Measurements from ENCODE around the gene STARD3. TPM values are rescaled to one million over a fixed set of nuclear protein-coding genes. Genes with fewer than 3 reads are reported as not detected.

Gene STARD3
- total RNA-seq, 1 donor from 2014 or later = 51.2 TPM

GRCh38 chr17:39598047-39598481 is 38.9 kb upstream of the STARD3 start:
- no peak overlapping the region for H3K4me3 Mint-ChIP-seq (ENCODE audit: unreplicated experiment)
- FAIRE-seq (no peak), DNase-seq (ENCODE audit: low read depth) (no peak)
- Histone ChIP-seq H3K36me3 (ENCODE audit: insufficient read depth, low read length) (no peaks in the 10 kb centered on the region), H3K9ac (ENCODE audit: low read length) (no peak overlapping the region), H3K9me3 (ENCODE audit: insufficient read depth, low read depth, low read length) (no peaks in the 10 kb centered on the region), H3K27ac (ENCODE audit: low read depth, low read length) (no peak overlapping the region), H2AFZ (ENCODE audit: low read depth, low read length) (no peak overlapping the region), H3K79me2 (ENCODE audit: insufficient read depth, low read length) (no peaks in the 10 kb centered on the region), H3K4me2 (ENCODE audit: low read length) (no peak overlapping the region), H3K4me1 (ENCODE audit: insufficient read depth, low read length) (no peaks in the 10 kb centered on the region), H4K20me1 (ENCODE audit: insufficient read depth, low read length) (peaks cover 34% of the 10 kb centered on the region), H3K27me3 (ENCODE audit: insufficient read depth, low read length) (peaks cover 91% of the 10 kb centered on the region), H3K4me3 (ENCODE audit: insufficient read depth, low read depth, low read length) (no peak overlapping the region)
- H3K4me1 Mint-ChIP-seq (ENCODE audit: low read depth, unreplicated experiment) = peaks cover 1% of the 10 kb centered on the region
- peaks cover 7% of the 10 kb centered on the region for H3K9me3 Mint-ChIP-seq (ENCODE audit: unreplicated experiment)
- H3K27me3 Mint-ChIP-seq (ENCODE audit: low read depth, unreplicated experiment) = peaks cover 94% of the 10 kb centered on the region
- peaks cover 3% of the 10 kb centered on the region for H3K36me3 Mint-ChIP-seq (ENCODE audit: low read depth, unreplicated experiment)
- TF ChIP-seq EZH2 (IDR thresholded peaks at IDR 0.05; ENCODE audit: insufficient read depth, low read length) = no peak
- TF ChIP-seq, protein P1, sequence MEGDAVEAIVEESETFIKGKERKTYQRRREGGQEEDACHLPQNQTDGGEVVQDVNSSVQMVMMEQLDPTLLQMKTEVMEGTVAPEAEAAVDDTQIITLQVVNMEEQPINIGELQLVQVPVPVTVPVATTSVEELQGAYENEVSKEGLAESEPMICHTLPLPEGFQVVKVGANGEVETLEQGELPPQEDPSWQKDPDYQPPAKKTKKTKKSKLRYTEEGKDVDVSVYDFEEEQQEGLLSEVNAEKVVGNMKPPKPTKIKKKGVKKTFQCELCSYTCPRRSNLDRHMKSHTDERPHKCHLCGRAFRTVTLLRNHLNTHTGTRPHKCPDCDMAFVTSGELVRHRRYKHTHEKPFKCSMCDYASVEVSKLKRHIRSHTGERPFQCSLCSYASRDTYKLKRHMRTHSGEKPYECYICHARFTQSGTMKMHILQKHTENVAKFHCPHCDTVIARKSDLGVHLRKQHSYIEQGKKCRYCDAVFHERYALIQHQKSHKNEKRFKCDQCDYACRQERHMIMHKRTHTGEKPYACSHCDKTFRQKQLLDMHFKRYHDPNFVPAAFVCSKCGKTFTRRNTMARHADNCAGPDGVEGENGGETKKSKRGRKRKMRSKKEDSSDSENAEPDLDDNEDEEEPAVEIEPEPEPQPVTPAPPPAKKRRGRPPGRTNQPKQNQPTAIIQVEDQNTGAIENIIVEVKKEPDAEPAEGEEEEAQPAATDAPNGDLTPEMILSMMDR (IDR thresholded peaks at IDR 0.05; ENCODE audit: insufficient read depth, low read depth, low read length) = no peak
- H3K27ac Mint-ChIP-seq (ENCODE audit: unreplicated experiment) = no peak overlapping the region

GRCh38 chr17:39598630-39599003 is 38.3 kb upstream of the STARD3 start:
- TF ChIP-seq, protein P1 (IDR thresholded peaks at IDR 0.05; ENCODE audit: insufficient read depth, low read depth, low read length) = no peak
- TF ChIP-seq EZH2 (IDR thresholded peaks at IDR 0.05; ENCODE audit: insufficient read depth, low read length) = peak; percentile 58
- Histone ChIP-seq H3K4me1 (ENCODE audit: insufficient read depth, low read length) (no peaks in the 10 kb centered on the region), H3K79me2 (ENCODE audit: insufficient read depth, low read length) (no peaks in the 10 kb centered on the region), H3K4me3 (ENCODE audit: insufficient read depth, low read depth, low read length) (no peak overlapping the region), H3K36me3 (ENCODE audit: insufficient read depth, low read length) (no peaks in the 10 kb centered on the region), H2AFZ (ENCODE audit: low read depth, low read length) (no peak overlapping the region), H3K27me3 (ENCODE audit: insufficient read depth, low read length) (peaks cover 92% of the 10 kb centered on the region), H3K4me2 (ENCODE audit: low read length) (no peak overlapping the region), H3K27ac (ENCODE audit: low read depth, low read length) (no peak overlapping the region), H3K9ac (ENCODE audit: low read length) (no peak overlapping the region), H4K20me1 (ENCODE audit: insufficient read depth, low read length) (peaks cover 31% of the 10 kb centered on the region), H3K9me3 (ENCODE audit: insufficient read depth, low read depth, low read length) (no peaks in the 10 kb centered on the region)
- Mint-ChIP-seq H3K36me3 (ENCODE audit: low read depth, unreplicated experiment) (peaks cover 3% of the 10 kb centered on the region), H3K4me1 (ENCODE audit: low read depth, unreplicated experiment) (peaks cover 1% of the 10 kb centered on the region), H3K9me3 (ENCODE audit: unreplicated experiment) (peaks cover 4% of the 10 kb centered on the region), H3K4me3 (ENCODE audit: unreplicated experiment) (no peak overlapping the region), H3K27me3 (ENCODE audit: low read depth, unreplicated experiment) (peaks cover 94% of the 10 kb centered on the region), H3K27ac (ENCODE audit: unreplicated experiment) (no peak overlapping the region)
- no peak for FAIRE-seq
- no peak for DNase-seq (ENCODE audit: low read depth)

DNA sequence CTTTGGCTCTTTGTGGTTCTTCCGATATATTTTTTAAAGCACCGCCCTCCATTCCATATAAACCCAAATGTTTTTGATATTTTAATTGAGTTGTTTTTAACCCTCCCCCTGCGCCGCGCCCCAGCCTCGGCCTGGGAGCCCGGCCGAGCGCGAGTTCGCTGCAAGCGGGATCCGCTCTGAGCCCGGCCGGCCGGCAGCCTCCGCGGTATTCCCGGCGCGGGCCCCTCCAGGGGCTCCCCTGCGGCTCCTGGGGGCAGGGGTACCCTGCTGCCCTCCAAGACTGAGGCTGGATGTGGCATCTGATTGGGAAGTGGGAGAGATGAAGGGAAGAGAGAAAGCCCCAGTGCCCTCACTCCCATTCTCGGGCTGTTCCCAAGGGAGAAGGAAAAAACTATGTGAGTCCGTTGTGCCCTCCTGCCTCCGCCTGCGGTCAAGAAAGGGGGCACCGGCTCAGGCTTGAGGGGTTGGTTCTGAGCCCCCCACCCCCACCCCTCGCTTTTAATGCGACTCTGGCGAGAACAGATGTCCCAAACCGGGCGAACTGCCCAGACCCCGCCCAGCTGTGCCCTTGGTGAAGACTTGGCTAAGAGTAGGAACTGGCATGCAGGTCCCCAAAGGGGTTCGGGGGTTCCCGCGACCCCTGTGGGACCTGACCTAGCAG is 37.8 kb upstream of the STARD3 start:
- Histone ChIP-seq H3K4me3 (ENCODE audit: insufficient read depth, low read depth, low read length) (no peak overlapping the region), H3K9ac (ENCODE audit: low read length) (no peak overlapping the region), H2AFZ (ENCODE audit: low read depth, low read length) (no peak overlapping the region), H3K27me3 (ENCODE audit: insufficient read depth, low read length) (peaks cover 93% of the 10 kb centered on the region), H3K9me3 (ENCODE audit: insufficient read depth, low read depth, low read length) (no peaks in the 10 kb centered on the region), H3K4me1 (ENCODE audit: insufficient read depth, low read length) (no peaks in the 10 kb centered on the region), H3K27ac (ENCODE audit: low read depth, low read length) (no peak overlapping the region), H3K4me2 (ENCODE audit: low read length) (no peak overlapping the region), H4K20me1 (ENCODE audit: insufficient read depth, low read length) (peaks cover 31% of the 10 kb centered on the region), H3K36me3 (ENCODE audit: insufficient read depth, low read length) (no peaks in the 10 kb centered on the region), H3K79me2 (ENCODE audit: insufficient read depth, low read length) (no peaks in the 10 kb centered on the region)
- DNase-seq (ENCODE audit: low read depth) (no peak), FAIRE-seq (no peak)
- Mint-ChIP-seq H3K4me3 (ENCODE audit: unreplicated experiment) (no peak overlapping the region), H3K27ac (ENCODE audit: unreplicated experiment) (no peak overlapping the region), H3K36me3 (ENCODE audit: low read depth, unreplicated experiment) (peaks cover 3% of the 10 kb centered on the region), H3K27me3 (ENCODE audit: low read depth, unreplicated experiment) (peaks cover 91% of the 10 kb centered on the region), H3K9me3 (ENCODE audit: unreplicated experiment) (peaks cover 4% of the 10 kb centered on the region), H3K4me1 (ENCODE audit: low read depth, unreplicated experiment) (peaks cover 1% of the 10 kb centered on the region)
- TF ChIP-seq, protein P1 (IDR thresholded peaks at IDR 0.05; ENCODE audit: insufficient read depth, low read depth, low read length) = no peak
- peak; percentile 95 for TF ChIP-seq EZH2 (IDR thresholded peaks at IDR 0.05; ENCODE audit: insufficient read depth, low read length)
